ENCODE results near the gene EHD1. TPM values are rescaled to one million over a fixed set of nuclear protein-coding genes. Genes with fewer than 3 reads are reported as not detected.

EHD1 gene
- total RNA-seq, 1 donor from 2014 or later = 19.8 TPM

GRCh38 chr11:64884019-64884418 lies 5.6 kb upstream of the EHD1 start:
- TF ChIP-seq EZH2 (IDR thresholded peaks at IDR 0.05) (no peak), CTCF (IDR thresholded peaks at IDR 0.05) (no peak), EZH2phosphoT487 (IDR thresholded peaks at IDR 0.05) (no peak)
- peaks cover 19% of the 10 kb centered on the region for H3K4me1 ChIP-seq
- no peaks in the 10 kb centered on the region for H3K36me3 ChIP-seq
- Mint-ChIP-seq H3K27me3 (ENCODE audit: insufficient read depth, low read depth) (peaks cover 7% of the 10 kb centered on the region), H3K4me3 (peak overlapping the region; percentile 25), H3K9me3 (no peaks in the 10 kb centered on the region), H3K27ac (no peak overlapping the region), H3K36me3 (no peaks in the 10 kb centered on the region), H3K4me1 (peaks cover 29% of the 10 kb centered on the region)
- no peak overlapping the region for H3K4me3 ChIP-seq
- no peak overlapping the region for H2AFZ ChIP-seq (replicated peaks)
- no peak overlapping the region for H3K9ac ChIP-seq
- H3K27ac ChIP-seq = no peak overlapping the region
- H4K20me1 ChIP-seq (ENCODE audit: low read depth) = no peaks in the 10 kb centered on the region
- H3K27me3 ChIP-seq = no peaks in the 10 kb centered on the region
- H3F3A ChIP-seq (ENCODE audit: low read depth) = peaks cover 11% of the 10 kb centered on the region
- no peak for DNase-seq (ENCODE audit: low spot score)
- H3K4me2 ChIP-seq = no peak overlapping the region
- H3K79me2 ChIP-seq (ENCODE audit: low read depth) = no peaks in the 10 kb centered on the region
- H3K9me3 ChIP-seq (ENCODE audit: low read depth) = no peaks in the 10 kb centered on the region

DNA sequence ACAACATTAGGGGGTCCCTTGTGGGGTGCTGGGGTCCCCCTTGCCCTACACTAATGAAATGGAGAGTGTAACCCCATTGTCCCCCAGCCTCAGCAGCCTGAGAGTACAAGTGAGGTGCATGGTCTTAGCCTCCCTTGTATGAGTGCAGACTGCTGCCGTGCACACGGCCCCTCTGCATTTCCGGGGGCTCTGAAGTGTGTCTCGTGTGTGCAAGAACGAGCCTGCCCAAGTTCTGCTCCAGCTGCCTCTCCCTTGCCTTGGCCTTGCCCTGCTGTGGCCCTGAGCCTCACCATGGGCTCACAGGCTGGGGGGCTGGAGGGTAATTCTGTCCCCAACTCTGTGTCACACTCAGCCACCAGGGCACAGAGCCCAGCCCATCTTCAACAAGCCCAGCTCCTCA lies 5.2 kb upstream of the EHD1 start:
- Mint-ChIP-seq H3K27me3 (ENCODE audit: insufficient read depth, low read depth) (peaks cover 7% of the 10 kb centered on the region), H3K4me3 (no peak overlapping the region), H3K27ac (no peak overlapping the region), H3K4me1 (peaks cover 28% of the 10 kb centered on the region), H3K9me3 (no peaks in the 10 kb centered on the region), H3K36me3 (no peaks in the 10 kb centered on the region)
- H3K4me2 ChIP-seq = no peak overlapping the region
- TF ChIP-seq EZH2phosphoT487 (IDR thresholded peaks at IDR 0.05) = no peak
- TF ChIP-seq CTCF (IDR thresholded peaks at IDR 0.05) = no peak
- TF ChIP-seq EZH2 (IDR thresholded peaks at IDR 0.05) = no peak
- no peak overlapping the region for H3K4me3 ChIP-seq
- peaks cover 14% of the 10 kb centered on the region for H3F3A ChIP-seq (ENCODE audit: low read depth)
- no peaks in the 10 kb centered on the region for H3K9me3 ChIP-seq (ENCODE audit: low read depth)
- H3K9ac ChIP-seq = no peak overlapping the region
- H3K79me2 ChIP-seq (ENCODE audit: low read depth) = no peaks in the 10 kb centered on the region
- H3K27me3 ChIP-seq = no peaks in the 10 kb centered on the region
- H2AFZ ChIP-seq (replicated peaks) = no peak overlapping the region
- H3K36me3 ChIP-seq = no peaks in the 10 kb centered on the region
- no peaks in the 10 kb centered on the region for H4K20me1 ChIP-seq (ENCODE audit: low read depth)
- no peak for DNase-seq (ENCODE audit: low spot score)
- H3K27ac ChIP-seq = no peak overlapping the region
- peaks cover 15% of the 10 kb centered on the region for H3K4me1 ChIP-seq

DNA sequence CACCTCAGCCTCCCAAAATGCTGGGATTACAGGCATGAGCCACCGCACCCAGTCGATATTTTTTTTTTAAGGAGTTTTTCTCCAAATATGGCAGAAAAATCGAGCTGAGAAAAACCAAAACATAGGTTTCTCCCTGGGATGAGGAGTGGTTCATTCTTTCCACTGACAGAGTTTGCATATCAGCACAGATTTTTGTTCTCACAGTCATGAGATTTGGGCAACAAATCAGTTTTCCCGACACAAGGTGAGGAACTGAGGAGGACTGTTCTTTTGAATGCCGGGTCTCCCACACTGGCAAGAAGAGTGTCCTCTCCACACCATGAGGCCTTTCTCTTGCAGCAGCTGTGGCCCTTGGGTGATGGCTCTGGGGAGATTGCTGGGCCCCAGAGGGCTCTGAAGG lies 3.8 kb upstream of the EHD1 start:
- Mint-ChIP-seq H3K36me3 (no peaks in the 10 kb centered on the region), H3K27me3 (ENCODE audit: insufficient read depth, low read depth) (peaks cover 8% of the 10 kb centered on the region), H3K9me3 (no peaks in the 10 kb centered on the region), H3K27ac (no peak overlapping the region), H3K4me1 (peaks cover 22% of the 10 kb centered on the region), H3K4me3 (no peak overlapping the region)
- Histone ChIP-seq H3F3A (ENCODE audit: low read depth) (peaks cover 15% of the 10 kb centered on the region), H3K4me1 (peaks cover 11% of the 10 kb centered on the region), H4K20me1 (ENCODE audit: low read depth) (peaks cover 3% of the 10 kb centered on the region), H3K4me2 (no peak overlapping the region), H2AFZ (replicated peaks) (no peak overlapping the region), H3K27me3 (no peaks in the 10 kb centered on the region), H3K9me3 (ENCODE audit: low read depth) (no peaks in the 10 kb centered on the region), H3K9ac (no peak overlapping the region), H3K36me3 (no peaks in the 10 kb centered on the region), H3K79me2 (ENCODE audit: low read depth) (peaks cover 8% of the 10 kb centered on the region), H3K4me3 (no peak overlapping the region), H3K27ac (no peak overlapping the region)
- TF ChIP-seq EZH2phosphoT487 (IDR thresholded peaks at IDR 0.05) (no peak), EZH2 (IDR thresholded peaks at IDR 0.05) (no peak), CTCF (IDR thresholded peaks at IDR 0.05) (no peak)
- no peak for DNase-seq (ENCODE audit: low spot score)

All from neural progenitor cell (in vitro differentiated cells).